Measurements from ENCODE around the gene NDUFV1. TPM values are rescaled to one million over a fixed set of nuclear protein-coding genes. Genes with fewer than 3 reads are reported as not detected.
"Not testable (repeated sequence)": the region's sequence is repeated elsewhere in the genome, so short reads cannot be mapped to it uniquely, and the experiment has no call there.

NDUFV1 gene
- polyA plus RNA-seq (2012; ENCODE audit: insufficient read depth, insufficient read length), result 417 TPM

GRCh38 chr11:67606492-67607295 lies at the start of gene NDUFV1:
Gene NDUFV1, plus strand, starts transcription at chr11:67606936. Its CDS starts 69 bp downstream, at chr11:67607005.
- peak within 1 kb of the TSS; percentile 94 for H3K4me3 ChIP-seq (ENCODE audit: low read length)
- peak; percentile 88 for DNase-seq (ENCODE audit: low read depth, low spot score)

DNA sequence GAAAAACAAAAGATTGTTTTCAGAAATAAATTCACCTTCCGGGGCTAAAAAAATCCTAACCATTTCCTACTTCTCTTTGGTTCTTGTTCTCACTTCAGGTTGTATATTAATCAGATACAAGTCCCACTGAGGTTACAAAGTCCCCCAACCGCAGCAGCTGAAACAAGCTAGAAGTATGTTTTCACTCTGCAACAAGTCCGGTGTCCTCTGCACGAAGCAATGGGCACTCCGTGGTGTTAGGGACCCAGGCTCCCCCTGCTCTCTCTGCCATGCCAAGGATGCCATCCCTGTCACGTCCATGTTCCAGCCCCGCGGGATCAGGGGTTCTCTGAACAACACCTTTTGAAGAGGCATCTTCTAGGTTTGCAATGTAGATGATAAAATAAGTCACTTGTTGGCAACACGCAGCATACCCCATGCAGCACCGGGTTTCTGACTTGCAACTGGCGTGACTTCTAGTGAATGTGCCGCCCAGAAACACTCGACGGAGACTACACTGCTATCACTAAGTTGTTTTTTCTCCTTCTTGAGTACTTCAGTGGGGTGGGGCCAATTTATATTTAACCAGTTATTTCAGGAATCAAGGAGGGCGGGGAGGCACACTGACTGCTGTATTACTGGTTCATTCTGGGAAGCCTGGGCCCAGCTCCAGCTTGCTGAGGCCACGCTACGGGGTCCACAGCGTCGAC lies 48.5 kb upstream of the NDUFV1 start:
- no peak for DNase-seq (ENCODE audit: low read depth, low spot score)
- H3K4me3 ChIP-seq (ENCODE audit: low read length), result no peak overlapping the region

DNA sequence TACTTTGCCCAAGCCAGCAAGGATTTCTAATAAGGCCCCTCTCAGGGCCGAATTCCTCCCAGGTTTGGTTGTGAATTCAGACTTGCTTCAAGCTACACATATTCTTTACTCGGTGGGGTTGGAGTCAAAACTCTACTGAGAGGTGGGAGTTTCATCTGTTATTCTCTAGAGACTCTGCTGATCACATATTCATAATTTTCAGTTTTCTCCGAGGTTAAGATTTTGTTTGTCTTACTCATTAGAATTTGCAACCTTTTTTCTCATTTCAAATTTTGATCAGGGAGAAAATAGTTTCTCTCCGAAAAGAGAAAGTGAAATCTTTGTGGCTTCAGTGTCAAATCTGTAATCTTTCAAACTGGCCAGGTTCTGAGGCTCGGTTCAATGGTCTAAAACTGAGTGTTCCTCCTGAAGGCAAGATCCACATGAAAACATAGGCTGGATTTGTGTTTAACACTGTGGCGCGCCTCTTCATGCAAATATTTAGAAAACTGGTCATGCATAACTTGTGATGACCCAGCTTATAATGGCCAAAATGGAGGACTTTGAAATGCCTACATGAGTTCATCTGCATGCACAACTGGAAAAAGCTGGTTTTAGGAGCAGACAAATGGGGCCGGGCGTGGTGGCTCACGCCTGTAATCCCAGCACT lies 44.6 kb upstream of the NDUFV1 start:
- H3K4me3 ChIP-seq (ENCODE audit: low read length), result no peak overlapping the region
- no peak for DNase-seq (ENCODE audit: low read depth, low spot score)

DNA sequence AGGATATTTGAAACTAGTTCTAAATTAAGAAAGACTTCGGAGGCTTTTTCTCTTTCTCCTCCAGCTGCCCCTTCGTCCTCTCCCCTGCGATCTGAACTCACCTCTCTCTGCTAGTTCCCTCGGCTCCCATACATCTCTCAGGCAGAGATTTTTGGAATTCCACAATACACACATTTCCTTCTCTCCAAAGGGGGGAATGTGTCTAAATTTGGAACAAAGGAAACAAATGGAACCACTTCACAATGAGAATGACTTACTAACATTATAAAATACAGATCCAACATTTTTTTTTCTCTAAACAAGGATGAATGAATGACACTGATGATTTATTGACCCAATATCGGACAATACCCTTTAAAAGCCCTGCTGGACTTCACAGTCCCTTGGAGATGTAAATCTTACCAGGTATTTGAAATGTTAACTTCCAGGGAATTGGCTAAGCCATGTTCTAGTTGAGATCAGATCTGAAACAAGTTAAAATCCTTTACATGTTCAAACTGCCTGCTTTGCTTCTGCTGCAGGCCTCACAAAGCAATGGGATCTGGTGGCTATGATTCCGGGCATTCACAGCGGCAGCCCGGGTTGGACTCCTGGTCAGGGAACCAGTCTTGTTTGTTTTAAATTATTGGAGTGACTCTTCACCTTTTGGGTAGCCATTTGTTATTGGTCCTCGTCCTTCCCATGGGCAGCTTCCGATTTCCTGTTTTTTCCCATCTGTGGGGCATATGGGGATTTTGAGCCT lies 43.6 kb upstream of the NDUFV1 start:
- no peak overlapping the region for H3K4me3 ChIP-seq (ENCODE audit: low read length)
- no peak for DNase-seq (ENCODE audit: low read depth, low spot score)

DNA sequence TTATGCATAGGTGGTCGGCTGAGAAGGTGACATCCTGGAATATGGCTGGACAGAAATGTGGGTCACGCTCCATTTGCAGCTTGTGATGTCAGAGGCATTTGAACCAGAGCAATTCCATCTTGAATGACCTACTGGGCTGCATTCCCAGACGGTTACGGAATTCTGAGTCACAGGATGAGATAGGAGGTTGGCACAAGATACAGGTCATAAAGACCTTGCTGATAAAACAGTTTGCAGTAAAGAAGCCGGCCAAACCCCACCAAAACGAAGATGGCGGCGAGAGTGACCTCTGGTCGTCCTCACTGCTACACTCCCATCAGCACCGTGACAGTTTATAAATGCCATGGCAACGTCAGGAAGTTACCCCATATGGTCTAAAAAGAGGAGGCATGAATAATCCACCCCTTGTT lies 43.0 kb upstream of the NDUFV1 start:
- DNase-seq (ENCODE audit: low read depth, low spot score); H3K4me3 ChIP-seq (ENCODE audit: low read length): not testable (repeated sequence)

GRCh38 chr11:67564230-67564629 lies 42.5 kb upstream of the NDUFV1 start:
- DNase-seq (ENCODE audit: low read depth, low spot score), result no peak
- no peak overlapping the region for H3K4me3 ChIP-seq (ENCODE audit: low read length)

- no peak overlapping the region for H3K4me3 ChIP-seq (ENCODE audit: low read length)
- DNase-seq (ENCODE audit: low read depth, low spot score), result no peak
These were observed 35.3 kb upstream of the NDUFV1 start for GRCh38 chr11:67571443-67571842.

- no peak overlapping the region for H3K4me3 ChIP-seq (ENCODE audit: low read length)
- no peak for DNase-seq (ENCODE audit: low read depth, low spot score)
These were observed 34.4 kb upstream of the NDUFV1 start for GRCh38 chr11:67572305-67572704.

DNA sequence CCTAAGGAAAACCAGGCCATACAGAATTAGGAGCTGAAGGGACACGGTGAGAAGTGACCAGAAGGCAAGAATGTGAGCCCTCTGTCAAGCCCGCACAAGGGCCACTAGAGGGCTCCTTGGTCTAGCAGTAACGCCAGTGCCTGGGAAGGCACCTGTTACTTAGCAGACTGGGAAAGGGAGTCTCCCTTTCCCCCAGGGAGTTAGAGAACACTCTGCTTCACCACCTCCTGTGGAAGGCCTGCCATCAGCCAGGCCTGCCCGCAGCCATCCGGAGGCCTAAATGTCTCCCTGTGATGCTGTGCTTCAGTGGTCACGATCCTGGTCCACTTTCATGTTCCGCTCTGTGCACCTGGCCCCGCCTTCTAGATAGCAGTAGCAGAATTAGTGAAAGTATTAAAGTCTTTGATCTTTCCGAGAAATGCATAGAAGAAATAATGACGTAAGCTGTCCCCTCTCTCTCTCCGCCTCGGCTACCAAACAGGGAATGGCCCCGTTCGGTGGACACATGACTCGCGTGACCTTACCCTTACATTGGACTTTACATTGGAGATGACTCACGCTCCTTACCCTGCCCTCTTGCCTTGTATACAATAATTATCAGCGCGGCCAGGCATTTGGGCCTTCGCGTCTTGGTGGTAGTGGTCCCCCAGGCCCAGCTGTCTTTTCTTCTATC lies 33.9 kb upstream of the NDUFV1 start:
- DNase-seq (ENCODE audit: low read depth, low spot score), result no peak

DNA sequence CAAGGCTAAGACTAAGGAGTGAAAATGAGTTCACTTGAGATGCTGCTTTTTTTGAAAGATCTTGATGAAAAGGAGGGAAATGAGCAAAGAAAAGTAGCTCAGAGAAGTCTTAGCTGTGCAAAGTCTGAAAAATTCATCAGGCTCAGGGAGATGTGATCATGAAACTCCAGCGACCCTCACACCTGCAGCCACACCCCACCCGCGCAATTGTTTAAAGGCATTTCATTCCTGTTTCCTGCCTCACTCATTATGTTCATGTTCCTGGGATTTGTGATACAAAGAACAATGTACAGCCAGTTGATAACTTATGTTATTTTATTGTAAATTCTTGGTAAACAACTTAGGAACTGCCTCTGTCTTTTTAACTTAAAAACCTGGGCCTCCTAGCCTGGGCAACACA lies 31.8 kb upstream of the NDUFV1 start:
- H3K4me3 ChIP-seq (ENCODE audit: low read length), result no peak overlapping the region
- DNase-seq (ENCODE audit: low read depth, low spot score), result no peak

More for the DNA sequence above, 33.9 kb upstream of the NDUFV1 start:
- H3K4me3 ChIP-seq (ENCODE audit: low read length), result no peak overlapping the region

- H3K4me3 ChIP-seq (ENCODE audit: low read length), result no peak overlapping the region
- no peak for DNase-seq (ENCODE audit: low read depth, low spot score)
These were observed 29.8 kb upstream of the NDUFV1 start for GRCh38 chr11:67576735-67577475.

DNA sequence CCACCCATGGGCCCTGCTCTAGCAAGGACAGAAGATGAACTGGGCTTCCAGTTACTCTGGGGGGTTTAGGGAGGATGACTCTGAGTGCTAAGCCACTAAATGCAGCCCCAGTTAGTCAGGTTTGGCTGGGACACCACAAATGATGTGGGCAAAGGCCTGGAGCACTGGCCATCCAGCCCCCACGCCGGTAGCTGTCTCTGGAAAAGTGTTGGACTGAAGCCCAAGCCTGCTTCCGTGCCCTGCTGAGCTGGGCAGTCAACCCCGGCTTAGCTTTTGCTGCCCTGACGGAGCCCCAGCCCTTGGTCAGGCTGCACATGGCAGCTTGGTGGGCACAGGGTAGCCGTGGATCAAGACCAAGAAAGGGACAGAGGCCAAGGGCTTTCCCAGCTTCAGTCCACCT lies 28.8 kb upstream of the NDUFV1 start:
- H3K4me3 ChIP-seq (ENCODE audit: low read length), result no peak overlapping the region

GRCh38 chr11:67581469-67581868 lies 25.3 kb upstream of the NDUFV1 start:
- H3K4me3 ChIP-seq (ENCODE audit: low read length), result no peak overlapping the region
- no peak for DNase-seq (ENCODE audit: low read depth, low spot score)

More for the DNA sequence above, 28.8 kb upstream of the NDUFV1 start:
- DNase-seq (ENCODE audit: low read depth, low spot score), result no peak

GRCh38 chr11:67582011-67582410 lies 24.7 kb upstream of the NDUFV1 start:
- no peak overlapping the region for H3K4me3 ChIP-seq (ENCODE audit: low read length)
- no peak for DNase-seq (ENCODE audit: low read depth, low spot score)

- peak within 1 kb of the TSS; percentile 74 for H3K4me3 ChIP-seq (ENCODE audit: low read length)
- peak; percentile 70 for DNase-seq (ENCODE audit: low read depth, low spot score)
These were observed 23.2 kb upstream of the NDUFV1 start, which contains the start of gene GSTP1 for GRCh38 chr11:67583247-67584204. Gene GSTP1, plus strand, starts transcription at chr11:67583812. Its CDS starts 32 bp downstream, at chr11:67583844.

DNA sequence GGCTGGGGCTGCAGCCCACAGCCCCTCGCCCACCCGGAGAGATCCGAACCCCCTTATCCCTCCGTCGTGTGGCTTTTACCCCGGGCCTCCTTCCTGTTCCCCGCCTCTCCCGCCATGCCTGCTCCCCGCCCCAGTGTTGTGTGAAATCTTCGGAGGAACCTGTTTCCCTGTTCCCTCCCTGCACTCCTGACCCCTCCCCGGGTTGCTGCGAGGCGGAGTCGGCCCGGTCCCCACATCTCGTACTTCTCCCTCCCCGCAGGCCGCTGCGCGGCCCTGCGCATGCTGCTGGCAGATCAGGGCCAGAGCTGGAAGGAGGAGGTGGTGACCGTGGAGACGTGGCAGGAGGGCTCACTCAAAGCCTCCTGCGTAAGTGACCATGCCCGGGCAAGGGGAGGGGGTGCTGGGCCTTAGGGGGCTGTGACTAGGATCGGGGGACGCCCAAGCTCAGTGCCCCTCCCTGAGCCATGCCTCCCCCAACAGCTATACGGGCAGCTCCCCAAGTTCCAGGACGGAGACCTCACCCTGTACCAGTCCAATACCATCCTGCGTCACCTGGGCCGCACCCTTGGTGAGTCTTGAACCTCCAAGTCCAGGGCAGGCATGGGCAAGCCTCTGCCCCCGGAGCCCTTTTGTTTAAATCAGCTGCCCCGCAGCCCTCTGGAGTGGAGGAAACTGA lies 22.4 kb upstream of the NDUFV1 start:
- peak overlapping the region; percentile 74 for H3K4me3 ChIP-seq (ENCODE audit: low read length)
- DNase-seq (ENCODE audit: low read depth, low spot score), result no peak
